ENCODE results near the gene STK17A. TPM values are rescaled to one million over a fixed set of nuclear protein-coding genes. Genes with fewer than 3 reads are reported as not detected.
A peak's percentile ranks its signal among the peaks of the same experiment; 100 is the strongest.

The STK17A gene
- polyA plus RNA-seq, 3 donors = 2.8 to 14.1 (median 9.5) TPM

DNA sequence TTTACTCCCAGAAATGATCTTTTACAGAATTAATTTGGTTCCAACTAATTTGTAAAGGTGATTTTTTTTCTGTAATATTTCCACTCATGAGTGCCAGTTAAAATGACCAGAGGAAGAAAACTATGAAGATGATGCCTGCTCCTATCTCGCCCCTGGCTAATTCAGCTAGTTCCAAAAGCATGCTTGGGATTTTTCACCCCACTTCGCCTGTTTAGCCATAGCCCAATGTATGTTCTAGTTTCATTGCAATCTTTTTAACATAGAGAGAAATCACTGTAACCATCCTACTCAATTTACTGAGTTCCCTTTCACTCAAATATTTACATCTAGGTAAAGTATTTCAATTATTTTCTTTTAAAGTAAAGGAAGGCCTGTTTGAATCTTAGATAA is 23.0 kb upstream of the STK17A start:
- H3K4me3 ChIP-seq (replicated peaks in 1 of 3; ENCODE audit: low read depth in 2 of 3, low read length in 3 of 3) = no peak overlapping the region
- Mint-ChIP-seq H3K36me3 (no peaks in the 10 kb centered on the region), H3K4me3 (no peak overlapping the region), H3K27ac (no peak overlapping the region), H3K27me3 (ENCODE audit: low read depth in 3 of 3) (peaks cover 5 to 20% (median 19%) of the 10 kb centered on the region in 3 donors), H3K4me1 (no peaks in the 10 kb centered on the region), H3K9me3 (no peaks in the 10 kb centered on the region)
- no peak overlapping the region for H3K4me2 ChIP-seq (replicated peaks; ENCODE audit: extremely low read depth, low read length, poor library complexity, severe bottlenecking)
- no peaks in the 10 kb centered on the region for H3K9me3 ChIP-seq (replicated peaks in 1 of 2; ENCODE audit: control insufficient read depth in 1 of 2, insufficient read depth in 1 of 2, low read length in 2 of 2)
- peaks cover 7 to 11% of the 10 kb centered on the region in 2 donors for H3K27me3 ChIP-seq (ENCODE audit: control insufficient read depth in 2 of 2, insufficient read depth in 2 of 2, low read length in 2 of 2)
- no peaks in the 10 kb centered on the region for H3K36me3 ChIP-seq (replicated peaks in 1 of 2; ENCODE audit: control insufficient read depth in 1 of 2, insufficient read depth in 2 of 2, low read length in 2 of 2)
- TF ChIP-seq, protein P1, sequence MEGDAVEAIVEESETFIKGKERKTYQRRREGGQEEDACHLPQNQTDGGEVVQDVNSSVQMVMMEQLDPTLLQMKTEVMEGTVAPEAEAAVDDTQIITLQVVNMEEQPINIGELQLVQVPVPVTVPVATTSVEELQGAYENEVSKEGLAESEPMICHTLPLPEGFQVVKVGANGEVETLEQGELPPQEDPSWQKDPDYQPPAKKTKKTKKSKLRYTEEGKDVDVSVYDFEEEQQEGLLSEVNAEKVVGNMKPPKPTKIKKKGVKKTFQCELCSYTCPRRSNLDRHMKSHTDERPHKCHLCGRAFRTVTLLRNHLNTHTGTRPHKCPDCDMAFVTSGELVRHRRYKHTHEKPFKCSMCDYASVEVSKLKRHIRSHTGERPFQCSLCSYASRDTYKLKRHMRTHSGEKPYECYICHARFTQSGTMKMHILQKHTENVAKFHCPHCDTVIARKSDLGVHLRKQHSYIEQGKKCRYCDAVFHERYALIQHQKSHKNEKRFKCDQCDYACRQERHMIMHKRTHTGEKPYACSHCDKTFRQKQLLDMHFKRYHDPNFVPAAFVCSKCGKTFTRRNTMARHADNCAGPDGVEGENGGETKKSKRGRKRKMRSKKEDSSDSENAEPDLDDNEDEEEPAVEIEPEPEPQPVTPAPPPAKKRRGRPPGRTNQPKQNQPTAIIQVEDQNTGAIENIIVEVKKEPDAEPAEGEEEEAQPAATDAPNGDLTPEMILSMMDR (IDR thresholded peaks at IDR 0.05) = no peak
- H3K27ac ChIP-seq (ENCODE audit: low read depth in 1 of 2, low read length in 2 of 2) = no peak overlapping the region
- H3K4me1 ChIP-seq (ENCODE audit: control insufficient read depth in 1 of 2, insufficient read depth in 2 of 2, low read length in 2 of 2) = no peaks in the 10 kb centered on the region
- intact Hi-C loops (cut with micrococcal nuclease) = no loop called here
- no peaks in the 10 kb centered on the region for H3K79me2 ChIP-seq (ENCODE audit: insufficient read depth, low read length)
- no CpG with 5 or more reads among the region's 2 CpGs for WGBS (ENCODE audit: insufficient coverage)
- no peaks in the 10 kb centered on the region for H4K20me1 ChIP-seq (ENCODE audit: insufficient read depth, low read length)
- H3K9ac ChIP-seq (ENCODE audit: insufficient read depth, low read length, poor library complexity, severe bottlenecking) = no peak overlapping the region
- no peak for DNase-seq
- no peak overlapping the region for H2AFZ ChIP-seq (ENCODE audit: insufficient read depth, low read depth, low read length, poor library complexity, severe bottlenecking)

DNA sequence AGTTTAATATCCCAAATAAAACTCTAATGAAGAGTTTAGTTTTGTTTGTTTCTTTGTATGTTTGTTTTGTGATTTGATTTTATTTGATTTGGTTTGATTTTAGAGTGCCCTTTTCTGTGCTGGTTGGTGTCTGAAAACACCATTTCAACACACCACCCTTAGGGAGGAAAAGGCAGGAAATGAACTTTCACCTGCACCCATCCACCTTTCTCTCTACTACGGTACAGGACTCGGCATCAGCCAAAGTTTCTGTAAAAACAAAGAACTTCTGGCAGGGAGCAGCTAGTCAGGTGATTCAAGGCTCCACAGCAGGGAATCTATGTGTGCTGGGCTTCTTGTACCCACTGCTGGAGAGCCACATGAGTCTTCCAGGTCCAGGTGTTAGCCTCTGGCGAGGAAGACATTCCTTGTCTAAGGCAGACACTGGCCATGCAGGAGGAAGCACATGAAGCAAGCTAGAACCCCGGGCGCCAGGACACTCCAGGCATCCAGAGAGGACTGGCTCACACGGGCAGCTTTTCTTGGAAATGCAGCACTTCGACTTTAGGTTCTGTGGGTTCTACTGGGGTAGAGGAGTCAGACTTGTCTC is 22.1 kb upstream of the STK17A start:
- H3K9me3 Mint-ChIP-seq = no peaks in the 10 kb centered on the region
- peaks cover 10 to 15% of the 10 kb centered on the region in 2 donors for H3K27me3 ChIP-seq (ENCODE audit: control insufficient read depth in 2 of 2, insufficient read depth in 2 of 2, low read length in 2 of 2)
- H3K9me3 ChIP-seq (replicated peaks in 1 of 2; ENCODE audit: control insufficient read depth in 1 of 2, insufficient read depth in 1 of 2, low read length in 2 of 2) = no peaks in the 10 kb centered on the region
- H3K4me1 ChIP-seq (ENCODE audit: control insufficient read depth in 1 of 2, insufficient read depth in 2 of 2, low read length in 2 of 2) = no peaks in the 10 kb centered on the region
- no peak overlapping the region for H3K4me2 ChIP-seq (replicated peaks; ENCODE audit: extremely low read depth, low read length, poor library complexity, severe bottlenecking)
- TF ChIP-seq, protein P1 (IDR thresholded peaks at IDR 0.05) = no peak
- intact Hi-C loops (cut with micrococcal nuclease) = no loop called here
- H3K4me3 ChIP-seq (replicated peaks in 1 of 3; ENCODE audit: low read depth in 2 of 3, low read length in 3 of 3) = no peak overlapping the region
- no peaks in the 10 kb centered on the region for H3K79me2 ChIP-seq (ENCODE audit: insufficient read depth, low read length)
- 89% methylated on average over 5 of the region's 7 CpGs for WGBS (ENCODE audit: insufficient coverage)
- H3K27ac Mint-ChIP-seq = no peak overlapping the region
- no peak overlapping the region for H2AFZ ChIP-seq (ENCODE audit: insufficient read depth, low read depth, low read length, poor library complexity, severe bottlenecking)
- no peak for DNase-seq
- H3K27me3 Mint-ChIP-seq (ENCODE audit: low read depth in 3 of 3) = peaks cover 7 to 22% (median 19%) of the 10 kb centered on the region in 3 donors
- H4K20me1 ChIP-seq (ENCODE audit: insufficient read depth, low read length) = no peaks in the 10 kb centered on the region
- H3K9ac ChIP-seq (ENCODE audit: insufficient read depth, low read length, poor library complexity, severe bottlenecking) = no peak overlapping the region
- no peak overlapping the region for H3K27ac ChIP-seq (ENCODE audit: low read depth in 1 of 2, low read length in 2 of 2)
- no peaks in the 10 kb centered on the region for H3K4me1 Mint-ChIP-seq
- H3K36me3 ChIP-seq (replicated peaks in 1 of 2; ENCODE audit: control insufficient read depth in 1 of 2, insufficient read depth in 2 of 2, low read length in 2 of 2) = no peaks in the 10 kb centered on the region
- H3K4me3 Mint-ChIP-seq = peak overlapping the region in 1 of 2 donors; percentile 40
- H3K36me3 Mint-ChIP-seq = no peaks in the 10 kb centered on the region

Measured in CD14-positive monocyte (primary cell).